ENCODE measurements around the gene CHN2. TPM values are rescaled to one million over a fixed set of nuclear protein-coding genes. Genes with fewer than 3 reads are reported as not detected.

CHN2 gene
- total RNA-seq, 1 experiment from 2014 or later, result 2.1 TPM

GRCh38 chr7:29249860-29250259 is 55.3 kb downstream of the CHN2 start:
- Histone ChIP-seq H4K20me1 (ENCODE audit: insufficient read depth) (no peaks in the 10 kb centered on the region), H3K36me3 (ENCODE audit: control insufficient read depth in 1 of 2, insufficient read depth in 2 of 2, low read length in 2 of 2) (no peaks in the 10 kb centered on the region), H2AFZ (ENCODE audit: low read depth, low read length, poor library complexity, severe bottlenecking) (no peak overlapping the region), H3K79me2 (ENCODE audit: insufficient read depth, low read length) (no peaks in the 10 kb centered on the region), H3K9me2 (ENCODE audit: insufficient read depth) (no peaks in the 10 kb centered on the region), H3K27ac (ENCODE audit: low read depth, low read length) (no peak overlapping the region), H3K4me1 (ENCODE audit: control insufficient read depth in 1 of 2, insufficient read depth in 2 of 2, low read length in 2 of 2) (no peaks in the 10 kb centered on the region), H3K9me3 (ENCODE audit: control insufficient read depth in 1 of 2, insufficient read depth in 1 of 2, low read depth in 1 of 2, low read length in 2 of 2) (no peaks in the 10 kb centered on the region), H3K9ac (ENCODE audit: low read length) (no peak overlapping the region), H3K4me2 (ENCODE audit: low read length) (no peak overlapping the region), H3K4me3 (replicated peaks in 1 of 2; ENCODE audit: low read depth in 1 of 2, low read length in 2 of 2) (no peak overlapping the region), H3K27me3 (ENCODE audit: insufficient read depth, low read length) (no peaks in the 10 kb centered on the region)
- intact Hi-C loops (cut with micrococcal nuclease), result no loop called here
- ChIA-PET POLR2A (no interaction called here), CTCF (interaction anchor here (1.3 kb wide), 1 partner anchor 11 kb away, joined by 3 read pairs; no protein-coding TSS in a partner anchor), RAD21 (ENCODE audit: low non-redundant PET in 1 of 2, low total read pairs in 2 of 2, uncharacterized antibody in 2 of 2, unreplicated experiment in 2 of 2) (no interaction called here)
- TF ChIP-seq POLR2AphosphoS5 (IDR thresholded peaks at IDR 0.05; ENCODE audit: low read depth, low read length), result no peak
- TF ChIP-seq EZH2phosphoT487 (IDR thresholded peaks at IDR 0.05; ENCODE audit: borderline replicate concordance), result no peak
- TF ChIP-seq, protein P1, sequence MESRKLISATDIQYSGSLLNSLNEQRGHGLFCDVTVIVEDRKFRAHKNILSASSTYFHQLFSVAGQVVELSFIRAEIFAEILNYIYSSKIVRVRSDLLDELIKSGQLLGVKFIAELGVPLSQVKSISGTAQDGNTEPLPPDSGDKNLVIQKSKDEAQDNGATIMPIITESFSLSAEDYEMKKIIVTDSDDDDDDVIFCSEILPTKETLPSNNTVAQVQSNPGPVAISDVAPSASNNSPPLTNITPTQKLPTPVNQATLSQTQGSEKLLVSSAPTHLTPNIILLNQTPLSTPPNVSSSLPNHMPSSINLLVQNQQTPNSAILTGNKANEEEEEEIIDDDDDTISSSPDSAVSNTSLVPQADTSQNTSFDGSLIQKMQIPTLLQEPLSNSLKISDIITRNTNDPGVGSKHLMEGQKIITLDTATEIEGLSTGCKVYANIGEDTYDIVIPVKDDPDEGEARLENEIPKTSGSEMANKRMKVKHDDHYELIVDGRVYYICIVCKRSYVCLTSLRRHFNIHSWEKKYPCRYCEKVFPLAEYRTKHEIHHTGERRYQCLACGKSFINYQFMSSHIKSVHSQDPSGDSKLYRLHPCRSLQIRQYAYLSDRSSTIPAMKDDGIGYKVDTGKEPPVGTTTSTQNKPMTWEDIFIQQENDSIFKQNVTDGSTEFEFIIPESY (IDR thresholded peaks at IDR 0.05; ENCODE audit: extremely low read depth, insufficient replicate concordance, low read length), result no peak
- TF ChIP-seq ZNF274 (IDR thresholded peaks at IDR 0.05; ENCODE audit: low read depth, low read length), result no peak
- no peak for TF ChIP-seq ZFX (IDR thresholded peaks at IDR 0.05)
- TF ChIP-seq CEBPB (IDR thresholded peaks at IDR 0.05; ENCODE audit: low read depth), result no peak
- TF ChIP-seq RAD21 (IDR thresholded peaks at IDR 0.05; ENCODE audit: low read depth), result no peak
- TF ChIP-seq EZH2 (IDR thresholded peaks at IDR 0.05), result no peak
- no peak for TF ChIP-seq SIN3A (IDR thresholded peaks at IDR 0.05; ENCODE audit: low read depth)
- no peak for TF ChIP-seq SP1 (IDR thresholded peaks at IDR 0.05; ENCODE audit: low read depth)
- no TSS peak for BruUV-seq (replicated peaks)
- no peak for ATAC-seq
- DNase-seq (ENCODE audit: low read depth, low spot score), result no peak

Measured in HCT116 (cell line).